22Rv1 (cell line): ENCODE data around the gene PTPRM.

Source experiments
- H3K27ac ChIP-seq: fragments of 450-650 bp; 2 replicates; pipeline ENCODE4 v1.5.1; 2017
- ZFX ChIP-seq: fragments of 450-650 bp; IDR thresholded peaks from 2 replicates; pipeline ENCODE4 v1.6.1; 2017; ENCODE audit warnings: antibody characterized with exemption, borderline replicate concordance
- TF ChIP-seq, protein P1 (sequence below): fragments of 450-650 bp; IDR thresholded peaks from 2 replicates; pipeline ENCODE4 v1.5.1; 2017; ENCODE audit warnings: mild to moderate bottlenecking

PTPRM gene

DNA sequence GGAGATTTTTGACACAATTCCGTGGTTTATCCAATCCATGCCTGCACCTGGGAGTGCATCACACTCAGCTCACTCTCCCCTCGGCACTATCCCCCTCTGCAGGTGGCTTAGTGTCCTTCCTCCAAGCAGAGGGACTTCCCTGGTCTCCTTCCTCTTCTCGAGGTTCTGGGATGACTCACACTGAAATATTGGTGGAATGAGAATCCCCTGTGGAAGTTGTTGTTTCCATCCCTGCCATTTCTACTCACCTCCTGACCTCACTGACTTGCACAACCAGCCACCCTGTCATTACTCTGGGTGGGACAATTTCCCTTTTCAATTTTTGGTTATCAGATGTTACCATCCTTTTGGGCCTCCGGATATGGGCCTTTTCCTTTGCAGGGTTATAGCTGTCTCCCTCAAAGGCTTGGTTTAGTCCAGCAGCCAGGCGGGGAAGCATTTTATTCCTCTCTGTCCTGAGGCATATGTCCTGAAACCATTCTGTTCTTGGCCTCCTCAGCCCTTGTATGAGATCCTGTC is 59.9 kb downstream of the PTPRM start:
- no peak overlapping the region for H3K27ac ChIP-seq
- TF ChIP-seq ZFX, result no peak
- TF ChIP-seq, protein P1, sequence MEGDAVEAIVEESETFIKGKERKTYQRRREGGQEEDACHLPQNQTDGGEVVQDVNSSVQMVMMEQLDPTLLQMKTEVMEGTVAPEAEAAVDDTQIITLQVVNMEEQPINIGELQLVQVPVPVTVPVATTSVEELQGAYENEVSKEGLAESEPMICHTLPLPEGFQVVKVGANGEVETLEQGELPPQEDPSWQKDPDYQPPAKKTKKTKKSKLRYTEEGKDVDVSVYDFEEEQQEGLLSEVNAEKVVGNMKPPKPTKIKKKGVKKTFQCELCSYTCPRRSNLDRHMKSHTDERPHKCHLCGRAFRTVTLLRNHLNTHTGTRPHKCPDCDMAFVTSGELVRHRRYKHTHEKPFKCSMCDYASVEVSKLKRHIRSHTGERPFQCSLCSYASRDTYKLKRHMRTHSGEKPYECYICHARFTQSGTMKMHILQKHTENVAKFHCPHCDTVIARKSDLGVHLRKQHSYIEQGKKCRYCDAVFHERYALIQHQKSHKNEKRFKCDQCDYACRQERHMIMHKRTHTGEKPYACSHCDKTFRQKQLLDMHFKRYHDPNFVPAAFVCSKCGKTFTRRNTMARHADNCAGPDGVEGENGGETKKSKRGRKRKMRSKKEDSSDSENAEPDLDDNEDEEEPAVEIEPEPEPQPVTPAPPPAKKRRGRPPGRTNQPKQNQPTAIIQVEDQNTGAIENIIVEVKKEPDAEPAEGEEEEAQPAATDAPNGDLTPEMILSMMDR, result no peak

DNA sequence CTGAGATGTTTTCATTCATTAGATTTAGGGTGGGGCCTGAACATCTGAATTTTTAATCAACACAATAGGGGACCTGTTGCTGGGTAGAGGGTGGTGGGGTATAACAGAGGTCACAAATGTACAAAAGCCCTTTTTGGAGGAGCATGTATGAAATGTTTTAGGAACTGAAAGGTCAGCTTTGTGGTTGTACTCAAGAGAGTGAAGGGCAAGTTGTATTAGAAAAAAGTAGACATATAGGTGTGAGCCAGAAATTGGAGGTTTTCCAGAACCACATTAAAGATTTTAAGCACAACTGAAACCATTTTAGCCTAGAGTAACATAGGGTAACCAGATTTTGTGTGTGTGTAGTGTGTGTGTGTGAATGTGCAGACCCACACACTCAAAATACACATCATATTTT is 62.3 kb downstream of the PTPRM start:
- TF ChIP-seq ZFX, result no peak
- TF ChIP-seq, protein P1, result no peak
- H3K27ac ChIP-seq, result no peak overlapping the region

DNA sequence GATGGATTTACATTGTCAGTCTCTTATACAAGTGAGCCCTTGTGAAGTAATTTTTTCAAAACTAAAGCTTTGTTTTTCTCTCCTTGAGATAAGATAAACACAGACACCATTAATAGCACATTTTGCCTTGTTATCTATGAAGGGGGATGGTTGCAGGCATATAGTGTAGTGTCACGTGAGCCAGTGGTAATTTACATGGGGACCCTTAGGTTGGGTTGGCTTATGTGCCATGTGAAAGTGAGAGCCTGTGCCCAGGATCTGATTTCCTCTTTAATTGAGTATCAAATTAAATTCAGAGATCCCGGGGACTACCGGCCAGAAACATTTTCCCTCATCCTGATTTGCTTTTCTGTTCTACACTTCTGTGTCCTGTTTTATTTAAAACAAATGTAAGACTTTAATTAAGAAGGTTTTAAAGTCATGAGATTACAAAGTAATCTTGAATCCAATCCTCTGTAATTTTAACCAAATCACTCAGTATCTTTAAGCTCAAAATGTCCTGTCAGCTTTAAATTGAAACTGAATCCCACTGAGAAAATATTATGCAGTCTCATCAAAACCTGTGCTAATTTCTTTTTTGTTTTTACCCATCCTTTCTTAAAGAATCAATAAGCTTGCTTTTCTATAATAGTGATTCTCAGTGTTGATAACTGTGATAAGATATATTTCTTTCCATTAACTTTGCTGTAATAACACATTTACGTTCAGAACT is 63.8 kb downstream of the PTPRM start:
- TF ChIP-seq, protein P1, result no peak
- TF ChIP-seq ZFX, result no peak

DNA sequence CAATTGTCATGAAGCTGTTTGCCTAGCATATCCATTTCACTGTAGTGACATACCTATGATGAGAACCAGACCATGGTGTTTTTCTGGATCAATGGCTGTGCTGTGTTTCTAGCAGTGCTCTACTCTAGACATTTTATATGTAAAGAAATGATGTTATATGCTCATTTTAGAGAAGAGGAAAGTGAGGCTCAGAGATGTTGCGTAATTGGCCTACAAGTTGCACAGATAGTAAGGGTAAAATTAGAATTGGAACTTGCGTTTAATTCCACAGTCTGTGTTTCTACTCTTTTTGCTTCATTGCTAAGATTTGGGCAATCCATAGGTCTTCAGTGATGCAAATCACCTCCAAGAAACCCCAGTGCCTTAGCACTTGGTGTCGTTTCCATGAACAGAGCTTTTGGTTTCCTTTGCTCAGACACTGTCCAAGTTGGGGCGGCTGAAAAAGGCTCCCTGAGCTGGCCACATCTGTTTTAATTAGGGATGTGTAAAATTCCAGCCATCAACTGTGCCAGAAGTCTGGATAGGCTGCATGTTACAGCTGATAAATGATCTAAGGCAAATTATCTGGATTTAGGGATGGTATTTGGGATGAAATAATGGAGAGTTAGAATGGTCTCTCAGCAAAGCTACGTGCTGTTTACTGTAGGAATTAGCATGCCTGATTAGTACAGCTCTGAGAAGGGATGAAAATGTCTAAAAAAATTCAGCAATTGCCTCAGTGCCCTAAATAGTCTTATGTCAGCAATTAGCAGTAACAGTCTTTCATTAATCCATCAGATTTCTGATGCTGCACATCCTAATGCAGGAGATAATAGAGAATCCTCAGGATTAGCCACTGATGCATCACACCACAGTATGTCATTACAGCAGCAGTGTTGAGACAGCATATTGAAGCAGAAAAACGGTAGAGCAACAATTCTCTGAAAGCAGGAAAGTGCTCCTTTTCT is 65.3 kb downstream of the PTPRM start:
- H3K27ac ChIP-seq, result no peak overlapping the region
- TF ChIP-seq, protein P1, result no peak
- TF ChIP-seq ZFX, result no peak

More for the DNA sequence above, 63.8 kb downstream of the PTPRM start:
- no peak overlapping the region for H3K27ac ChIP-seq

DNA sequence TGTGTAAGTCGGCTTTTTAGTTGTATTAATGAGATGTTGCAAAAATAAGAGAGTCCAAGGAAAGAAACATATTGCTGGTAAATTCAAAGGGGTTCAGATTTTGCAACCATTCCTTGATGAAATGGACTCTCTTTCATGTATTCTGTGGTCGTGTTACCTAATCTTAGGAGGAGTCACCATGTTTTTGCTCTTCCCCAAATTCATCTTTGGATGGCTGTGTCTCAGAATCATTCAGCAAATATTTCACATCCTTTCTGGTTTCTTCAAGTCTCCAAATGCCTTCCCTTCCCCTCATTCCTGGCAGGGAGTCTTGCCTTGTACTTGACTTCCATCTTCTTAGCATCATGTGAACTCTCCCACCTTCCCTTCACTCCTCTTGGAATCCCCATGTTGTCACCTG is 66.1 kb downstream of the PTPRM start:
- TF ChIP-seq, protein P1, result no peak
- TF ChIP-seq ZFX, result no peak
- H3K27ac ChIP-seq, result no peak overlapping the region

DNA sequence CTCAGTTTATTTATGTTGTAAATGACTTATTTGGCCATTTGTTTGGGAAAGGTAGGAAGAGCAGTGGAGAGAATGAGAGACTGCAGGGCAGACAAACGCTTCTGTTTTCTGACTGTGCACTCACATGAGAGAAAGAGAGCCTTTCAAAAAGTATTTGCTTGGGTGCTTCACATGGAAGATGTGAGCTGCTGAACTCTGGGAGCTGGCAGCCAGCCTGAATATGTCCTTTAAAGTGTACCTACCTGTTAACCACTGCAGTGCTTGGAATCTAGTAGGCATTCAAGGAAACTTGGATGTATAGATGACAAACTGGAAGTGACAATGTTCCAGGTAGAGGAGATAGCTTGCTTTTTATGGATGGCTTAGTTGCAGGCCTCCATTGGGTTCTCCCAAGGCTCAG is 68.8 kb downstream of the PTPRM start:
- TF ChIP-seq, protein P1, result no peak
- TF ChIP-seq ZFX, result no peak
- H3K27ac ChIP-seq, result no peak overlapping the region

DNA sequence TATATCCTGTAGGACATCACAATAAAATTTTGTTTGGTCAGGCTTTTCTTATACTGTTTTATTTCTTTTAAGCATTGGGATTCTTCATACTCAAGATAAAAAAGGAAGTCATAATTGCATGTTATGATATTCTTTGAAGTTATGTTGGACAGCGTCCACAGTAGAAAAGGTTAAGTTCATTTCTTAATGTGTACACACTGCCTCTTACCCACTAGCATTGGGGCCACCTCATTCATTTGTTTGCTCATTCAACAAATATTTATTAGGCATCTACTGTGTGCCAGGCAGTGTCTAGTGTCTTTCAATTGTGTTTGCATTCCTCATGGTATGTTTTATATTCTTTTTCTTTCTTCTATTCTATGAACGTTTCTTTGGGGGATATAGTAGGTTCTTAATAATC is 70.2 kb downstream of the PTPRM start:
- no peak for TF ChIP-seq ZFX
- TF ChIP-seq, protein P1, result no peak
- no peak overlapping the region for H3K27ac ChIP-seq
